ENCODE measurements around the gene CPLANE1. TPM values are rescaled to one million over a fixed set of nuclear protein-coding genes. Genes with fewer than 3 reads are reported as not detected.

Gene CPLANE1
- total and polyA plus RNA-seq, 2 experiments from 2014 or later: 5.8 to 13.7 TPM

DNA sequence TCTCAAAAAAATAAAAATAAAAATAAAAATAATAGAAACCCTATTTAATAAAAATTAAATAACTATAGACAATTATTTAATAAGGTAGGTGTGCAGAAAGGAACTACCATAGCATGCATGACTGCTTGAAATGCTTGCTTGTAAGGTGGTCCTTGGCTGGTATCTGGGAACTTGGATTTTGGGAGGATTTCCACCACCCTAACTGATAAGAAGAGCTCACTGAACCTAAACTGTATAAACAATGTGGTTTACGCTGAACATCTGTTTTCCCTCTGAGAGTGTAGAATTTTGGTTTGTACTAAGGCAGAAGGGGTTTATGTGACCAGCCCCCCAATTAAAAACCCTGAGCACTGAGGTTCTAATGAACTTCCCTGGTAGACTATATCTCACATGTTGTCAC lies 31.2 kb downstream of the CPLANE1 start:
- H3K27me3 ChIP-seq: no peaks in the 10 kb centered on the region
- H3K4me1 ChIP-seq (ENCODE audit: low read depth): no peaks in the 10 kb centered on the region
- H3K36me3 ChIP-seq: peaks cover 38% of the 10 kb centered on the region
- H3K27ac ChIP-seq: no peak overlapping the region
- H3K4me3 ChIP-seq: no peak overlapping the region
- no peaks in the 10 kb centered on the region for H3K9me3 ChIP-seq (ENCODE audit: low read depth)
- TF ChIP-seq, protein P1, sequence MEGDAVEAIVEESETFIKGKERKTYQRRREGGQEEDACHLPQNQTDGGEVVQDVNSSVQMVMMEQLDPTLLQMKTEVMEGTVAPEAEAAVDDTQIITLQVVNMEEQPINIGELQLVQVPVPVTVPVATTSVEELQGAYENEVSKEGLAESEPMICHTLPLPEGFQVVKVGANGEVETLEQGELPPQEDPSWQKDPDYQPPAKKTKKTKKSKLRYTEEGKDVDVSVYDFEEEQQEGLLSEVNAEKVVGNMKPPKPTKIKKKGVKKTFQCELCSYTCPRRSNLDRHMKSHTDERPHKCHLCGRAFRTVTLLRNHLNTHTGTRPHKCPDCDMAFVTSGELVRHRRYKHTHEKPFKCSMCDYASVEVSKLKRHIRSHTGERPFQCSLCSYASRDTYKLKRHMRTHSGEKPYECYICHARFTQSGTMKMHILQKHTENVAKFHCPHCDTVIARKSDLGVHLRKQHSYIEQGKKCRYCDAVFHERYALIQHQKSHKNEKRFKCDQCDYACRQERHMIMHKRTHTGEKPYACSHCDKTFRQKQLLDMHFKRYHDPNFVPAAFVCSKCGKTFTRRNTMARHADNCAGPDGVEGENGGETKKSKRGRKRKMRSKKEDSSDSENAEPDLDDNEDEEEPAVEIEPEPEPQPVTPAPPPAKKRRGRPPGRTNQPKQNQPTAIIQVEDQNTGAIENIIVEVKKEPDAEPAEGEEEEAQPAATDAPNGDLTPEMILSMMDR (IDR thresholded peaks at IDR 0.05; ENCODE audit: low read depth, low read length): no peak
- DNase-seq (ENCODE audit: low read depth in 1 of 2, low spot score in 1 of 2): no peak

DNA sequence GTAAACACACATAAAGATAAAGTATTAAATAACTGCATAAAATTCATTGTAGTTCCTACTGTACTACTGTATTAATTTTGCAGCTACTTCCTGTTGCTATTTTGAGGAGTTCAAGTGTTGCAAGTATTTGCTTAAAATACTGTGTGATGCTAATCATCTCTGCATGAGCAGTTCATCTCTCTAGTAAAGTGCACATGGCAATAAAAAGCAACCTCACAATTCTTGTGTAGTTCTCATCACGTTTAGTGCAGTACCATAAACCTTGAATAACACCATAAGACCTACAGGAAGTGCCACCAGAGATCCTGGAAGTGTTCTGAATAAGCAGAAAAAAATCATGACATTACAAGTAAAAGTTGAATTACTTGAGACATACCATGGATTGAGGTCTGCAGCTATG lies 34.6 kb downstream of the CPLANE1 start:
- no peak overlapping the region for H3K4me3 ChIP-seq
- TF ChIP-seq, protein P1 (IDR thresholded peaks at IDR 0.05; ENCODE audit: low read depth, low read length): no peak
- no peaks in the 10 kb centered on the region for H3K4me1 ChIP-seq (ENCODE audit: low read depth)
- H3K9me3 ChIP-seq (ENCODE audit: low read depth): no peaks in the 10 kb centered on the region
- peaks cover 29% of the 10 kb centered on the region for H3K36me3 ChIP-seq
- no peaks in the 10 kb centered on the region for H3K27me3 ChIP-seq
- no peak for DNase-seq (ENCODE audit: low read depth in 1 of 2, low spot score in 1 of 2)
- H3K27ac ChIP-seq: no peak overlapping the region

DNA sequence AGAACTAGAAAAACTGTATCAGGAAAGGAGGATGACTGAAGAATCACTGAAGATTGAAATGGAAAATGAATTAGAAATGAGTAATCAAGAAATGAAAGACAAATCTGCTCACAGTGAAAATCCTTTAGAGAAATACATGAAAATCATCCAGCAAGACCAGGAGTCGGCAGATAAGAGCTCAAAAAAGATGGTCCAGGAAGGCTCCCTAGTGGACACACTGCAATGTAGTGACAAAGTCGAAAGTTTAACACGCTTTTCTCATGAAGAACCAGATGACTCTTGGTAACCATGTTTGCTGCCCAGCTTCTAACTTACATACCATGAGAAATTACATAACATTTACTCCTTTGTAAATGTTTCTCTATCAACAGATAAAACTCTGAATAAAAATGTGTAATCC lies 37.1 kb downstream of the CPLANE1 start:
- no peaks in the 10 kb centered on the region for H3K4me1 ChIP-seq (ENCODE audit: low read depth)
- H3K27me3 ChIP-seq: no peaks in the 10 kb centered on the region
- no peak overlapping the region for H3K27ac ChIP-seq
- TF ChIP-seq, protein P1 (IDR thresholded peaks at IDR 0.05; ENCODE audit: low read depth, low read length): no peak
- H3K9me3 ChIP-seq (ENCODE audit: low read depth): no peaks in the 10 kb centered on the region
- H3K36me3 ChIP-seq: peaks cover 31% of the 10 kb centered on the region
- peak in 1 of 2 donors; percentile 20 for DNase-seq (ENCODE audit: low read depth in 1 of 2, low spot score in 1 of 2)
- no peak overlapping the region for H3K4me3 ChIP-seq

DNA sequence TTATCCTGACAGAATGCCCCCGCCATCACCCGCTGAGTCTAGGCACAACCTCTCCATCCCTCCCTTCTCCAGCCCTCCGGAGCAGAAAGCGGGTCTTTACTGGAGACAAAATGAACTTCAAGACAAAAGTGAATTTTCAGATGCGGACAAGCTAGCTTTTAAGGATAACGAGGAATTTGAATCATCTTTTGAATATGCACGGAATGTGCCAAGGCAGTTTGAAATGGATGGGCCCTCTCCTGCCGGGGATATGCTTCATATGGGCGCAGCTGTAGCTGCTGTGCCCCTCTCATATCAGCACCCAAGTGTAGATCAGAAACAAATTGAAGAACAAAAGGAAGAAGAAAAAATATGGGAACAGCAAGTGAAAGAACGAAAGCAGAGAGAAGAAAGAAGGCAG lies 37.5 kb downstream of the CPLANE1 start:
- TF ChIP-seq, protein P1 (IDR thresholded peaks at IDR 0.05; ENCODE audit: low read depth, low read length): no peak
- H3K27ac ChIP-seq: no peak overlapping the region
- peak in 1 of 2 donors; percentile 40 for DNase-seq (ENCODE audit: low read depth in 1 of 2, low spot score in 1 of 2)
- no peaks in the 10 kb centered on the region for H3K27me3 ChIP-seq
- peaks cover 28% of the 10 kb centered on the region for H3K36me3 ChIP-seq
- no peaks in the 10 kb centered on the region for H3K4me1 ChIP-seq (ENCODE audit: low read depth)
- H3K9me3 ChIP-seq (ENCODE audit: low read depth): no peaks in the 10 kb centered on the region
- no peak overlapping the region for H3K4me3 ChIP-seq

DNA sequence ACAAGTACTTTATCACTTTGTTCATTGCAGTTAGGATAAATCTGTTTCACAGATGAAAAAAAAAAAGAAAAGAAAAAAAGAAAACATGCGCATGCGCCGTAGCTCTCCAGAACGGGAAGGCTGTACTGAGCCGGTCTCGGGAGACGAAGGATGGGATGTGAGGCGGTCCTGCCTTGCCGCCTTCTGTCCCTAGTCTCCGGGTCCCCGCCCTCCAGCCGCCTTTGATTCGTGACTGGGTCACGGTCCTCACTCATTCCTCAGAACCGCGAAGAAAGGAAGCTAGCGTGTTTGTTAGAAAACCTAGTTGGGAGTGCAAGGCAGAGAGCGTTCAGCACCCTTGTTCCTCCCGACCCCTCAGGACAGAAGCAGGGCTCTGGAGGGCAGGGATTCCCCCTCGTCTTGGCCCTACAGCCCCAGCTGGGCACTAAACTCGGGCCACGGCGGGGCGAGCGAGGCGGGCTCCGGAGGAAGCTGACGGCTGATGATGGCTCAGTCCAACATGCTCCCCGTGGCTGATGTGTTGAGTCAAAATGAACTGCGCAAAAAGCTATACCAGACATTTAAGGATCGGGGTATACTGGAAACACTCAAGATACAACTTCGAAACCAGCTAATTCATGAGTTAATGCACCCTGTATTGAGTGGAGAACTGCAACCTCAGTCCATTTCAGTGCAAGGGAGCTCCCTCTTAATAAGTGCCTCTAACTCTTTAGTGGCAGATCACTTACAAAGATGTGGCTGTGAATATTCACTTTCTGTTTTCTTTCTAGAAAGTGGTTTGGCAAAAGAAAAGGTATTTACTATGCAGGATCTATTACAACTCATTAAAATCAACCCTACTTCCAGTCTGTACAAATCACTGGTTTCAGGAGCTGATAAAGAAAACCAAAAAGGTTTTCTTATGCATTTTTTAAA lies 40.0 kb downstream of the CPLANE1 start:
- H3K4me3 ChIP-seq: no peak overlapping the region
- peak in 1 of 2 donors; percentile 53 for DNase-seq (ENCODE audit: low read depth in 1 of 2, low spot score in 1 of 2)
- H3K27ac ChIP-seq: no peak overlapping the region
- no peaks in the 10 kb centered on the region for H3K27me3 ChIP-seq
- no peaks in the 10 kb centered on the region for H3K4me1 ChIP-seq (ENCODE audit: low read depth)
- peaks cover 32% of the 10 kb centered on the region for H3K36me3 ChIP-seq
- TF ChIP-seq, protein P1 (IDR thresholded peaks at IDR 0.05; ENCODE audit: low read depth, low read length): no peak
- no peaks in the 10 kb centered on the region for H3K9me3 ChIP-seq (ENCODE audit: low read depth)
